Thyroid gland (tissue), 4 donors: ENCODE results near the gene USP32.
"Not testable (repeated sequence)": the region's sequence is repeated elsewhere in the genome, so short reads cannot be mapped to it uniquely, and the experiment has no call there.

Source experiments
- POLR2A ChIP-seq, 2 donors: fragments of 450-650 bp; IDR thresholded peaks; one replicate each; pipeline ENCODE4 v1.6.1; 2017; ENCODE audit warnings: antibody characterized with exemption in 2 of 2, mild to moderate bottlenecking in 2 of 2, moderate library complexity in 1 of 2
- TF ChIP-seq, protein P1 (sequence below), 6 experiments: fragments of 200-600 bp in 3 of 6; fragments of 450-650 bp in 3 of 6; sonication (generic) in 3 of 6; IDR thresholded peaks; one replicate each; pipeline ENCODE4 v1.5.1; 2016 to 2019; ENCODE audit warnings: antibody characterized with exemption in 6 of 6, mild to moderate bottlenecking in 2 of 6, inconsistent platforms in 1 of 6, moderate library complexity in 1 of 6

- TF ChIP-seq, protein P1, sequence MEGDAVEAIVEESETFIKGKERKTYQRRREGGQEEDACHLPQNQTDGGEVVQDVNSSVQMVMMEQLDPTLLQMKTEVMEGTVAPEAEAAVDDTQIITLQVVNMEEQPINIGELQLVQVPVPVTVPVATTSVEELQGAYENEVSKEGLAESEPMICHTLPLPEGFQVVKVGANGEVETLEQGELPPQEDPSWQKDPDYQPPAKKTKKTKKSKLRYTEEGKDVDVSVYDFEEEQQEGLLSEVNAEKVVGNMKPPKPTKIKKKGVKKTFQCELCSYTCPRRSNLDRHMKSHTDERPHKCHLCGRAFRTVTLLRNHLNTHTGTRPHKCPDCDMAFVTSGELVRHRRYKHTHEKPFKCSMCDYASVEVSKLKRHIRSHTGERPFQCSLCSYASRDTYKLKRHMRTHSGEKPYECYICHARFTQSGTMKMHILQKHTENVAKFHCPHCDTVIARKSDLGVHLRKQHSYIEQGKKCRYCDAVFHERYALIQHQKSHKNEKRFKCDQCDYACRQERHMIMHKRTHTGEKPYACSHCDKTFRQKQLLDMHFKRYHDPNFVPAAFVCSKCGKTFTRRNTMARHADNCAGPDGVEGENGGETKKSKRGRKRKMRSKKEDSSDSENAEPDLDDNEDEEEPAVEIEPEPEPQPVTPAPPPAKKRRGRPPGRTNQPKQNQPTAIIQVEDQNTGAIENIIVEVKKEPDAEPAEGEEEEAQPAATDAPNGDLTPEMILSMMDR (IDR thresholded peaks at IDR 0.05): not testable (repeated sequence)
- not testable (repeated sequence) for TF ChIP-seq POLR2A (IDR thresholded peaks at IDR 0.05)
These were observed 36.6 kb upstream of the USP32 start for GRCh38 chr17:60428491-60428890.
